GM12878 (cell line): ENCODE data around the gene NUP210L. TPM values are rescaled to one million over a fixed set of nuclear protein-coding genes. Genes with fewer than 3 reads are reported as not detected.

Experiments used
- CEBPB ChIP-seq, 2 experiments: fragments of 150-350 bp in 1 of 2; IDR thresholded peaks; 2 replicates each; pipeline ENCODE4 v1.6.1; 2012 to 2014; ENCODE audit warnings: low read depth in 2 of 2, low read length in 2 of 2, borderline replicate concordance in 1 of 2, inconsistent platforms in 1 of 2
- EED ChIP-seq: sonication (generic); IDR thresholded peaks from 2 replicates; pipeline ENCODE4 v1.6.1; 2016; ENCODE audit warnings: antibody characterized with exemption, low read depth
- GATAD2B ChIP-seq: fragments of 450-650 bp; conservative IDR thresholded peaks from 2 replicates; pipeline ENCODE4 v1.6.1; 2017; ENCODE audit warnings: low read depth, mild to moderate bottlenecking, moderate library complexity
- JUND ChIP-seq: IDR thresholded peaks from 2 replicates; pipeline ENCODE4 v1.6.1; 2012; ENCODE audit warnings: low read depth, mild to moderate bottlenecking, low read length, improper control_type of control experiment, moderate library complexity
- MEF2A ChIP-seq: IDR thresholded peaks from 2 replicates; pipeline ENCODE4 v1.6.1; 2011; ENCODE audit warnings: low read depth, mild to moderate bottlenecking, low read length, moderate library complexity; ENCODE audit not compliant: insufficient read depth
- NR2C1 ChIP-seq: fragments of 450-650 bp; IDR thresholded peaks from 2 replicates; pipeline ENCODE4 v1.6.1; 2017; ENCODE audit warnings: antibody characterized with exemption, mild to moderate bottlenecking, moderate library complexity
- PRDM15 ChIP-seq: fragments of 450-650 bp; formaldehyde crosslinking; IDR thresholded peaks from 2 replicates; pipeline ENCODE4 v1.4.0; 2020; ENCODE audit warnings: mild to moderate bottlenecking, moderate library complexity
- RFX5 ChIP-seq: IDR thresholded peaks from 2 replicates; pipeline ENCODE4 v1.6.1; 2011; ENCODE audit warnings: low read depth, low read length, improper control_type of control experiment
- SKIL ChIP-seq: fragments of 450-650 bp; IDR thresholded peaks from 2 replicates; pipeline ENCODE4 v1.6.1; 2017; ENCODE audit warnings: mild to moderate bottlenecking, low read depth, inconsistent platforms; ENCODE audit not compliant: poor library complexity, severe bottlenecking
- STAT3 ChIP-seq: IDR thresholded peaks from 2 replicates; pipeline ENCODE4 v1.6.1; 2011; ENCODE audit warnings: low read depth, low read length, improper control_type of control experiment
- ZBTB33 ChIP-seq: fragments of 450-650 bp; IDR thresholded peaks from 2 replicates; pipeline ENCODE4 v1.6.1; 2017; ENCODE audit warnings: mild to moderate bottlenecking
- ZNF24 ChIP-seq: fragments of 450-650 bp; IDR thresholded peaks from 2 replicates; pipeline ENCODE4 v1.6.1; 2017; ENCODE audit warnings: antibody characterized with exemption, mild to moderate bottlenecking
- ZSCAN29 ChIP-seq: fragments of 450-650 bp; IDR thresholded peaks from 2 replicates; pipeline ENCODE4 v1.6.1; 2017; ENCODE audit warnings: mild to moderate bottlenecking, moderate library complexity
- polyA plus RNA-seq, 11 experiments: library from polyadenylated mRNA; depleted of rRNA in 4 of 11; unstranded in 6 of 11; stranded (reverse) in 5 of 11; fragments of >200 nt; fragmentation: Nextera tagmentation in 4 of 11; fragmentation: Illumina TruSeq in 1 of 11; extraction: Ambion mirVana in 4 of 11; extraction: Trizol in 1 of 11; gene quantifications; 1 replicate in 1 of 11; 2 replicates in 10 of 11; pipeline versions ENCODE4 v1.2.1 to v1.2.3, GENCODE V29; 2011 to 2016; ENCODE audit warnings: inconsistent platforms in 2 of 11, missing spikeins in 2 of 11, low read depth in 1 of 11
- total RNA-seq, 4 experiments: library from RNA; depleted of rRNA in 3 of 4; stranded (reverse); fragments of >200 nt in 3 of 4; fragmentation: Illumina TruSeq in 1 of 4; extraction: Trizol in 1 of 4; gene quantifications; 2 replicates each; pipeline versions ENCODE4 v1.2.1 to v1.2.3, GENCODE V29; 2013 to 2021
- TF ChIP-seq, protein P1 (sequence below), 3 experiments: IDR thresholded peaks in 2 of 3; conservative IDR thresholded peaks in 1 of 3; 2 replicates each; pipeline ENCODE4 v1.5.1; 2011; ENCODE audit warnings: low read depth in 3 of 3, low read length in 3 of 3, mild to moderate bottlenecking in 3 of 3, control low read depth in 2 of 3, moderate library complexity in 2 of 3, inconsistent platforms in 1 of 3, mixed read lengths in 1 of 3; ENCODE audit not compliant: control insufficient read depth in 2 of 3, insufficient read depth in 1 of 3; ENCODE audit errors: extremely low read depth in 1 of 3
- TF ChIP-seq, protein P2 (sequence below): IDR thresholded peaks from 2 replicates; pipeline ENCODE4 v1.6.1; 2011; ENCODE audit warnings: borderline replicate concordance, low read depth, mild to moderate bottlenecking, moderate library complexity, low read length; ENCODE audit not compliant: insufficient read depth, poor library complexity, severe bottlenecking
- TF ChIP-seq, protein P3 (sequence below): IDR thresholded peaks from 2 replicates; pipeline ENCODE4 v1.6.1; 2011; ENCODE audit warnings: low read depth, low read length, improper control_type of control experiment, borderline replicate concordance
- TF ChIP-seq, protein P4 (sequence below): IDR thresholded peaks from 2 replicates; pipeline ENCODE4 v1.6.1; 2012; ENCODE audit warnings: low read depth, low read length, improper control_type of control experiment

Gene NUP210L
- total and polyA plus RNA-seq, 10 of the 15 experiments (the other 5 are each of a cell fraction or from before 2014, with no cell fraction given): 0.04 to 0.08 (median 0.07) TPM; not detected in 7

- TF ChIP-seq, protein P1, sequence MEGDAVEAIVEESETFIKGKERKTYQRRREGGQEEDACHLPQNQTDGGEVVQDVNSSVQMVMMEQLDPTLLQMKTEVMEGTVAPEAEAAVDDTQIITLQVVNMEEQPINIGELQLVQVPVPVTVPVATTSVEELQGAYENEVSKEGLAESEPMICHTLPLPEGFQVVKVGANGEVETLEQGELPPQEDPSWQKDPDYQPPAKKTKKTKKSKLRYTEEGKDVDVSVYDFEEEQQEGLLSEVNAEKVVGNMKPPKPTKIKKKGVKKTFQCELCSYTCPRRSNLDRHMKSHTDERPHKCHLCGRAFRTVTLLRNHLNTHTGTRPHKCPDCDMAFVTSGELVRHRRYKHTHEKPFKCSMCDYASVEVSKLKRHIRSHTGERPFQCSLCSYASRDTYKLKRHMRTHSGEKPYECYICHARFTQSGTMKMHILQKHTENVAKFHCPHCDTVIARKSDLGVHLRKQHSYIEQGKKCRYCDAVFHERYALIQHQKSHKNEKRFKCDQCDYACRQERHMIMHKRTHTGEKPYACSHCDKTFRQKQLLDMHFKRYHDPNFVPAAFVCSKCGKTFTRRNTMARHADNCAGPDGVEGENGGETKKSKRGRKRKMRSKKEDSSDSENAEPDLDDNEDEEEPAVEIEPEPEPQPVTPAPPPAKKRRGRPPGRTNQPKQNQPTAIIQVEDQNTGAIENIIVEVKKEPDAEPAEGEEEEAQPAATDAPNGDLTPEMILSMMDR (IDR thresholded peaks at IDR 0.05 in 2 of 3, conservative IDR thresholded peaks at IDR 0.05 in 1 of 3; ENCODE audit: control insufficient read depth in 2 of 3, extremely low read depth in 1 of 3, insufficient read depth in 1 of 3, low read depth in 3 of 3, low read length in 3 of 3): no peak
- TF ChIP-seq NR2C1: no peak
- no peak for TF ChIP-seq RFX5
- no peak for TF ChIP-seq SKIL
- no peak for TF ChIP-seq ZBTB33
- TF ChIP-seq ZNF24: no peak
- no peak for TF ChIP-seq PRDM15
- TF ChIP-seq, protein P2, sequence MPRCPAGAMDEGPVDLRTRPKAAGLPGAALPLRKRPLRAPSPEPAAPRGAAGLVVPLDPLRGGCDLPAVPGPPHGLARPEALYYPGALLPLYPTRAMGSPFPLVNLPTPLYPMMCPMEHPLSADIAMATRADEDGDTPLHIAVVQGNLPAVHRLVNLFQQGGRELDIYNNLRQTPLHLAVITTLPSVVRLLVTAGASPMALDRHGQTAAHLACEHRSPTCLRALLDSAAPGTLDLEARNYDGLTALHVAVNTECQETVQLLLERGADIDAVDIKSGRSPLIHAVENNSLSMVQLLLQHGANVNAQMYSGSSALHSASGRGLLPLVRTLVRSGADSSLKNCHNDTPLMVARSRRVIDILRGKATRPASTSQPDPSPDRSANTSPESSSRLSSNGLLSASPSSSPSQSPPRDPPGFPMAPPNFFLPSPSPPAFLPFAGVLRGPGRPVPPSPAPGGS: no peak
- TF ChIP-seq CEBPB (IDR thresholded peaks at IDR 0.05; ENCODE audit: borderline replicate concordance in 1 of 2, low read depth in 2 of 2, low read length in 2 of 2): no peak
- no peak for TF ChIP-seq GATAD2B
- TF ChIP-seq, protein P3, sequence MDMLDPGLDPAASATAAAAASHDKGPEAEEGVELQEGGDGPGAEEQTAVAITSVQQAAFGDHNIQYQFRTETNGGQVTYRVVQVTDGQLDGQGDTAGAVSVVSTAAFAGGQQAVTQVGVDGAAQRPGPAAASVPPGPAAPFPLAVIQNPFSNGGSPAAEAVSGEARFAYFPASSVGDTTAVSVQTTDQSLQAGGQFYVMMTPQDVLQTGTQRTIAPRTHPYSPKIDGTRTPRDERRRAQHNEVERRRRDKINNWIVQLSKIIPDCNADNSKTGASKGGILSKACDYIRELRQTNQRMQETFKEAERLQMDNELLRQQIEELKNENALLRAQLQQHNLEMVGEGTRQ: no peak
- TF ChIP-seq STAT3: no peak
- TF ChIP-seq, protein P4, sequence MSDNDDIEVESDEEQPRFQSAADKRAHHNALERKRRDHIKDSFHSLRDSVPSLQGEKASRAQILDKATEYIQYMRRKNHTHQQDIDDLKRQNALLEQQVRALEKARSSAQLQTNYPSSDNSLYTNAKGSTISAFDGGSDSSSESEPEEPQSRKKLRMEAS: no peak
- TF ChIP-seq MEF2A: no peak
- 0 out of 2 replicates have a peak, but pooled peaks have one; percentile 10 for TF ChIP-seq JUND
- TF ChIP-seq EED: peak; percentile 63; the same call in 1 of the 2 replicates
- TF ChIP-seq ZSCAN29: no peak
Measured at GRCh38 chr1:154148807-154149206, 6.1 kb downstream of the NUP210L start (continued).
